Thymus (tissue), 11 donors: Measurements from ENCODE around the gene FAT1. TPM values are rescaled to one million over a fixed set of nuclear protein-coding genes. Genes with fewer than 3 reads are reported as not detected.
"Not testable (repeated sequence)": the region's sequence is repeated elsewhere in the genome, so short reads cannot be mapped to it uniquely, and the experiment has no call there.

Experiments used
- DNase-seq, 9 donors: peaks; one replicate each; pipeline ENCODE4 v3.0.0-alpha.2; 2013; ENCODE audit warnings: low spot score in 9 of 9, low read depth in 6 of 9, missing footprints in 1 of 9
- H3K27ac ChIP-seq, 2 donors: one replicate each; pipeline ENCODE4 v1.5.1; 2013; ENCODE audit warnings: control low read depth in 1 of 2, low read depth in 1 of 2, low read length in 1 of 2, mild to moderate bottlenecking in 1 of 2, moderate library complexity in 1 of 2
- H3K27me3 ChIP-seq, 2 donors: one replicate each; pipeline ENCODE4 v1.5.1; 2013; ENCODE audit warnings: low read length in 1 of 2; ENCODE audit not compliant: control insufficient read depth in 2 of 2, insufficient read depth in 1 of 2
- H3K36me3 ChIP-seq, 2 donors: one replicate each; pipeline ENCODE4 v1.5.1; 2013; ENCODE audit warnings: low read length in 1 of 2, mild to moderate bottlenecking in 1 of 2, moderate library complexity in 1 of 2; ENCODE audit not compliant: control insufficient read depth in 2 of 2, insufficient read depth in 2 of 2
- H3K4me1 ChIP-seq, 2 donors: one replicate each; pipeline ENCODE4 v1.5.1; 2013; ENCODE audit warnings: low read length in 2 of 2; ENCODE audit not compliant: control insufficient read depth in 2 of 2, insufficient read depth in 2 of 2
- H3K4me3 ChIP-seq, 2 donors: one replicate each; pipeline ENCODE4 v1.5.1; 2013; ENCODE audit warnings: low read length in 2 of 2, control low read depth in 1 of 2, mild to moderate bottlenecking in 1 of 2
- H3K9me3 ChIP-seq, 2 donors: one replicate each; pipeline ENCODE4 v1.5.1; 2013; ENCODE audit warnings: low read length in 1 of 2, mild to moderate bottlenecking in 1 of 2; ENCODE audit not compliant: control insufficient read depth in 2 of 2, insufficient read depth in 1 of 2
- WGBS: extraction: QIAGEN DNeasy Blood & Tissue Kit; methylation state at CpG from one replicate; pipeline ENCODE4 v1.1.7; 2013; 5-methylcytosine and 5-hydroxymethylcytosine counted together
- polyA plus RNA-seq: library from polyadenylated mRNA; stranded (reverse); fragments of 200-250 nt; gene quantifications from one replicate; pipeline ENCODE4 v1.2.3, GENCODE V29; 2013
- total RNA-seq: library from RNA; stranded (reverse); fragments of 120-200 nt; gene quantifications from one replicate; pipeline ENCODE4 v1.2.4, GENCODE V29; 2013
- donor health status: healthy.

The FAT1 gene
- total and polyA plus RNA-seq, 2 donors: 9.0 to 16.1 TPM

DNA sequence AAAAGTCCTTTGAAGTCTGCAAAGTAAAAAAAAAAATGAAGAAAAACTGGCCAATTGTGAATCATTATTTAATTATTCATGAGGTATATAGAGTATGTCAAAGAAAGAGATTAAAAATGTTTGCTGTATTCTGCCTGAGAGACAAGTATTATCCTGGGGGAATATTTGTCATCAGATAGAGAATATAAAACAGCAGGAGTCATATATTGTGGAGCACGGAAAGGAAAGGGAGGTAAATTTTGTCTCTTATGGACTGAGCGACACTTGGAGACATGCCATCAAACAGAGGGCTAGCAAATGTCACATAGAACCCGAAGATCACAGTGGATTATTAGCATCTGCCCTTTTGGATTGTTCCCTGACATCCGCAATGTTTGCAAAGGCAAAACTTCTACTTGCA is 39.2 kb upstream of the FAT1 start:
- no peak for DNase-seq
- no peak overlapping the region for H3K27ac ChIP-seq
- no peaks in the 10 kb centered on the region for H3K4me1 ChIP-seq
- H3K27me3 ChIP-seq: no peaks in the 10 kb centered on the region
- H3K9me3 ChIP-seq: peaks cover 0 to 7% of the 10 kb centered on the region in 2 donors
- H3K4me3 ChIP-seq: no peak overlapping the region
- H3K36me3 ChIP-seq: no peaks in the 10 kb centered on the region
- WGBS: 90% methylated on average over 4 of the region's 4 CpGs

DNA sequence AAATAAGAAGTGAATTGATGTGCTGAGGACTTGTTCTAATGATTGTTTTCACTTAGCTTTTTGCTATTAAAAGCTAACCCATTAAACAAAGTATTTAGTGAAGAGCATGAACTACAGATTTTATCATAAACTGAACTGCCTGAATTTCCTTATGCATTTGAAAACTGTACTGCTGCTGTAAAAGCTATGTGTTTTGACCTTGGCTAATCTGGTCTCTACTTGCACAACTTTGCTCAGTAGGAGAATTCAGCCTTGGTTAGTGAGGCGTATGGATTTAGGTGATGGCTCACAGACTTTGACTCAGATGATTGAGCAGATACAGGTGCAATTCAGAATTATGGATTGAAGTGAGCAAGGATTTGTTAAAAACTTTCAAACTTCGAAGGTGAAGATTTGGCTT is 38.7 kb upstream of the FAT1 start:
- H3K27me3 ChIP-seq: no peaks in the 10 kb centered on the region
- WGBS: 81% methylated on average over 2 of the region's 2 CpGs
- H3K36me3 ChIP-seq: no peaks in the 10 kb centered on the region
- no peaks in the 10 kb centered on the region for H3K4me1 ChIP-seq
- H3K9me3 ChIP-seq: peaks cover 0 to 7% of the 10 kb centered on the region in 2 donors
- DNase-seq: no peak
- H3K4me3 ChIP-seq: no peak overlapping the region
- no peak overlapping the region for H3K27ac ChIP-seq

DNA sequence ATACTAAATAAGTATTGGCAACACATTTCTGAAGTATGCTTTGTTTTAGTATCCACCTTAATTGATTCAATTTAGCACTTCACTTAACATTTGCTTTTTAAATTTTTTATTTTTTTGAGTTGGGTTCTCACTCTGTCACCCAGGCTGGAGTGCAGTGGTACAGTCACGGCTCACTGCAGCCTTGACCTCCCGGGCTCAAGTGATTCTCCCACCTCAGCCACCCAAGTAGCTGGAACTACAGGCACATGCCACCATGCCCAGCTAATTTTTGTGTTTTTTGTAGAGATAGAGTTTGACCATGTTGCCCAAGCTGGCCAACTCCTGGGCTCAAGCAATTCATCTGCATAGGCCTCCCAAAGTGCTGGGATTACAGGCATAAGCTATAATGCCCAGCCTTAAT is 38.3 kb upstream of the FAT1 start:
- not testable (repeated sequence) for H3K4me1 ChIP-seq, H3K27me3 ChIP-seq, H3K9me3 ChIP-seq, H3K27ac ChIP-seq, DNase-seq, H3K4me3 ChIP-seq, H3K36me3 ChIP-seq
- WGBS: 97% methylated on average over 2 of the region's 2 CpGs

DNA sequence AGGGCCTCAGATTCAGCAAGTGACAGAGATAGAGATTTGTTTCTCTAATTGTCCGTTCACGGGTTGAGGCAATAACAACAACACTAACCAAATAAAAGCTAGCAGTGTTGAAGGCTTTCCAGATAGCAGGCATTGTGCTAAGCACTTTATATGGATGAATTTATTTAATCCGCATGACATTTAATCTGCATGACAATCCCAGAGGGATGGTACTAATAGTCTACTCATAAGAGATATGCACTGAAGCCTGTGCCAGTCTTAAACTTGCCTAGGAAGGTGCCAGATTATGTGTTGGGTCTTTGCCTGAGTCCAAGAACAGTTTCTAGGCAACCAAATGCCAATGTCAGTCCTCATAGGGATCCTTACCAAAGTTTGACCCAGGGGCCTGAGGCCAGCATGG is 37.7 kb upstream of the FAT1 start:
- DNase-seq: no peak
- WGBS: 96% methylated on average over 3 of the region's 3 CpGs
- peaks cover 0 to 7% of the 10 kb centered on the region in 2 donors for H3K9me3 ChIP-seq
- no peaks in the 10 kb centered on the region for H3K36me3 ChIP-seq
- no peak overlapping the region for H3K4me3 ChIP-seq
- no peaks in the 10 kb centered on the region for H3K27me3 ChIP-seq
- no peak overlapping the region for H3K27ac ChIP-seq
- no peaks in the 10 kb centered on the region for H3K4me1 ChIP-seq

DNA sequence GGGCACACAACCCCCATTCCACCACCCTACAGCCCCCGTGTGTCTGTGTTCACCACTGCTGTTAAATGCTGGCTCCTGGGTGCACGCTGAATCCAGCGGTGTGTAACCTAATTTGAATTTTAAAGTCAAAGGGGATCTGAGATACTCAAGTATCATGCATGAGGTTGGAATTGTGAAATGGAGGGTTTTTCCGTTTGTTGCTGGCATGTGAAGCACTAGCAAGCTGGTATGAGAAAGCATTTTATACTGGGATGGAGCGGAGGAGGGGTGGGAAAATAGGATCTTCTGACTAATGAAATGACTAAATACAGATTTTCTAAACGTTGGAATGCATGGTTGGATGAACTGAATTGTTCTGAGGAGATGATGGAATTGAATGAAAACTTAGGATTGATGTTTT is 36.9 kb upstream of the FAT1 start:
- H3K9me3 ChIP-seq: peaks cover 0 to 7% of the 10 kb centered on the region in 2 donors
- H3K4me1 ChIP-seq: no peaks in the 10 kb centered on the region
- H3K27me3 ChIP-seq: no peaks in the 10 kb centered on the region
- no peak overlapping the region for H3K4me3 ChIP-seq
- DNase-seq: no peak
- no peaks in the 10 kb centered on the region for H3K36me3 ChIP-seq
- no peak overlapping the region for H3K27ac ChIP-seq
- WGBS: 88% methylated on average over 6 of the region's 6 CpGs

DNA sequence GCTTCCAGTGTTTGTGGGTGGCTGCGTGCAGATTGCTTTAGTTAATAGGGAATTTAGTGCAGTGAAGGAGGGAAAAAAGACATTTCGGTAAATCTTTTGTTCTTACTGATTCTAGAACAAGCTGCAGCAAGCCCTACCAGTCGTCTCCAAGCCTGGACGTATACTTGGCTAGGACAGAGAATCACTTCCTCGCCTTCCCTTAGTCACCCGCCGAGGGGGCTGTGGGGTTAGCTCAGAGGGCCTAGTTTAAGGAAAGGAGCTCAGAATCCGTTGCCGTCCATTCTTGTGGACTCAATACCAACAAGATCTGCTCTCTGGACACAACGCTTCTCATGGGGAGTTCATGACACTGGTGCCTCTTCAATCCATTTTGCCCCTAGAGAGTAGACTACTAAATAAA is 36.3 kb upstream of the FAT1 start:
- no peak overlapping the region for H3K4me3 ChIP-seq
- 92% methylated on average over 10 of the region's 10 CpGs for WGBS
- no peaks in the 10 kb centered on the region for H3K4me1 ChIP-seq
- H3K27ac ChIP-seq: no peak overlapping the region
- H3K27me3 ChIP-seq: no peaks in the 10 kb centered on the region
- DNase-seq: no peak
- peaks cover 0 to 4% of the 10 kb centered on the region in 2 donors for H3K9me3 ChIP-seq
- H3K36me3 ChIP-seq: no peaks in the 10 kb centered on the region

DNA sequence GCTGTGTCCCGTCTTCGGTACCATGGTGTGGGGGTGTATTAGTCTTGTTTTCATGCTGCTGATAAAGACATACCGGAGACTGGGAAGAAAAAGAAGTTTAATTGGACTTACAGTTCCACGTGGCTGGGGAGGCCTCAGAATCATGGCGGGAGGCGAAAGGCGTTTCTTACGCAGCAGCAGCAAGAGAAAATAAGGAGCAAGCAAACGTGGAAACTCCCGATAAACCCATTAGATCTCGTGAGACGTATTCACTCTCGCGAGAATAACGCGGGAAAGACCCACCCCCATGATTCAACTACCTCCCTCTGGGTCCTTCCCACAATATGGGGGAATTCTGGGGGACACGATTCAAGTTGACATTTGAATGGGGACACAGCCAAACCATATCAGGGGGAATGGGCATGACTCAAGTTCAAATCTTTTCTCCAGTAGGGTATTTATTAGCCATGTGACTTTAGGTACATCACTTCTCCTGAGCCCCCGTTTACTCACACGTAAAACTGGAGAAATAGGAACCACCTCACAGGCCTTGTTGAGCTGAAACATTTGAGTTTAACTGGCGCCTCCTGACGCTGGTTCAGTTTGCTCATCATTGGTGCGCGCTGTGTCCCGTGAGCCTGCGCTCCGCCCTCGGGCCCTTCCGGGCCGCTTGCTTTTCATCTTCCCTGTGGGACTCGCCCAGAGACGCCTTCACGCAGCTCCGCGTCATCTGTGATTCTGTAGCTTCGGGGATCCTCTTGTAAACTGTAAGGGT is 35.5 kb upstream of the FAT1 start:
- Histone ChIP-seq H3K9me3 (peaks cover 0 to 4% of the 10 kb centered on the region in 2 donors), H3K27ac (no peak overlapping the region), H3K4me3 (no peak overlapping the region), H3K27me3 (no peaks in the 10 kb centered on the region), H3K36me3 (no peaks in the 10 kb centered on the region), H3K4me1 (no peaks in the 10 kb centered on the region)
- 96% methylated on average over 35 of the region's 35 CpGs for WGBS
- DNase-seq: no peak

DNA sequence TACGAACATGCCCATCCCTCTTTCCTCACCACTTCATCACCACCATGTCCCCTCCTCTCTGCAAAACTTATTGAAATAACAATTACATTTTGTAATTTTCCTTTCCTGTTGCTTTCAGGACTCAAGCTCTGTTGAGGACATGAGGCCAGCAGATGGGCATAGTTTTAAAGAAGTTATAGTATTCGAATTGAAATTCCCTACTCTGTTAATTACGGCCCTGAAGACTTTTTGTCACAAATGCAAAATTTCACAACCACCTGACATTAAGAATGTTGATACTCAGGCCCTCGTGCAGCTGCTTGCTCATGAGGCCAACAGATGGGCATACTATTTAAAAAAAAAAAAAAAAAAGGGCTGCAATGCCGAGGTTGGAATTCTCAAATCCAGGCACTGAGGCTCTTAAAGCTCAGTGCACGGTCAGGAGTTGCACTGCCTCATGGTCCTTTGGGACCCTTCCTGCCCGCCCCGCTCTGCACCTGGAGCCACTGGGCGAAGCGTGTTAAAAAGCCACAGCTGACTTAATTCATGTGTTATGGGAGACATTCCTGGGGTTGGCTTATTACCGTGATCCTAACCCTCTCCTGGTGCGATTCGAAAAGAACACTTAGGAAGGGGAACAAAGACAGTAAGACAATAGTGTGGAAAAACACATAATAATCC is 34.2 kb upstream of the FAT1 start:
- H3K4me1 ChIP-seq: no peaks in the 10 kb centered on the region
- 88% methylated on average over 13 of the region's 13 CpGs for WGBS
- H3K4me3 ChIP-seq: no peak overlapping the region
- DNase-seq: no peak
- no peaks in the 10 kb centered on the region for H3K27me3 ChIP-seq
- H3K36me3 ChIP-seq: no peaks in the 10 kb centered on the region
- no peak overlapping the region for H3K27ac ChIP-seq
- peaks cover 0 to 4% of the 10 kb centered on the region in 2 donors for H3K9me3 ChIP-seq

DNA sequence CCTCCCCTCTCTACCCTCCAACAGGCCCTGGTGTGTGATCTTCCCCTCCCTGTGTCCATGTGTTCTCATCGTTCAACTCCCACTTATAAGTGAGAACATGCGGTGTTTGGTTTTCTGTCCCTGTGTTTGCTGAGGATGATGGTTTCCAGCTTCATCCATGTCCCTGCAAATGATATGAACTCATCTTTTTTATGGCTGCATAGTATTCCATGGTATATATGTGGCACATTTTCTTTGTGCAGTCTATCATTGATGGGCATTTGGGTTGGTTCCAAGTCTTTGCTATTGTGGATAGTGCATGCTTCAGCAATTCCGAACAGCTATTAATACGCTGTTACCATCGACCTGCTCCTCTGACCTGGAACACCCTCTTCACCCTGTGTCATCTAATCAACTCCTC is 32.9 kb upstream of the FAT1 start:
- H3K4me3 ChIP-seq, H3K9me3 ChIP-seq: not testable (repeated sequence)
- 97% methylated on average over 5 of the region's 5 CpGs for WGBS

More for the DNA sequence above, 32.9 kb upstream of the FAT1 start:
- not testable (repeated sequence) for DNase-seq, H3K27ac ChIP-seq, H3K36me3 ChIP-seq, H3K27me3 ChIP-seq, H3K4me1 ChIP-seq
